Measurements from ENCODE around the gene AKT2. TPM values are rescaled to one million over a fixed set of nuclear protein-coding genes. Genes with fewer than 3 reads are reported as not detected.
A peak's percentile ranks its signal among the peaks of the same experiment; 100 is the strongest.

Gene AKT2
- total RNA-seq, 1 experiment from 2014 or later: 141 TPM

DNA sequence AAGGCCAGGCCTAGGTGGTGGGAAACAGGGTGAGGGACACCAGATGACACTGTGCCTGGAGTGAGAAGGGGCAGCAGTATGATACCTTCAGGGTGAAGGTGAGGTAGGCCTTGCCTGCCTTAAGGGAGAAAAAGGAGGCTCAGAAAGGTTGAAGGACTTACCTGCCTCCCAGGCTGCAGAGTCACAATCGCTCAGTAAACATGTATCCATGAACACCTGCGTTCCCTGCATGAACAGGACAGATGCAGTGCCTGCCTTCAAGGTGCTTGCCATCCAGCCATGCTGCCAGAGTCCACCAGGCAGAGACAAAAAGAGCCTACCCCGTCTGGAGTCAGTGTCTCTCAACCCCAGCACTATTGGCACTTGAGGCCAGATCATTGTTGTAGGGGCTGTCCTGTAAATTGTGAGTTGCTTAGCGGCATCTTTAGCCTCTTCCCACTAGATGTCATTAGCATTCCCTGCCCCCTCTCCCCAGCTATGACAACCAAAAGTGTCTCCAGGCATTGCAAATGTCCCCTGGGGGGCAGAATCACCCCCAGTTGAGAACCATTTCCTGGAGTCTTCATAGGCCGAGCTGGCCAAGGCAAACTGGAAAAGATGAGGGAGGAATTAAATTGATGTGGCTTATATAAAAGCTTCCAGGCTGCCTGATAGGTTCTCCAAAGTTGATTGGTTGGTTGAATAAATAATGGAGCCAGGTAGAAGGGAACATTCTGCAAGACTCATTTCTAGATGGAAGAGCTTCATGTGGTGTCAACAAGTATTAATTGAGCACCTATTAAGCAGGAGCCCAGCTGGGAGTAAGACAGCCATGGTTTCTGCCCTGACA, 92.2 kb downstream of the AKT2 start:
- Histone ChIP-seq H3K4me1 (ENCODE audit: control insufficient read depth in 1 of 2, insufficient read depth in 2 of 2, low read length in 2 of 2) (peaks cover 14 to 24% of the 10 kb centered on the region in 2 experiments), H3K9me3 (ENCODE audit: control insufficient read depth in 1 of 2, insufficient read depth in 1 of 2, low read depth in 1 of 2, low read length in 2 of 2) (no peaks in the 10 kb centered on the region), H3K9ac (ENCODE audit: low read length) (no peak overlapping the region), H3K27me3 (ENCODE audit: insufficient read depth, low read length) (no peaks in the 10 kb centered on the region), H3K9me2 (ENCODE audit: insufficient read depth) (no peaks in the 10 kb centered on the region), H4K20me1 (ENCODE audit: insufficient read depth) (no peaks in the 10 kb centered on the region), H3K36me3 (ENCODE audit: control insufficient read depth in 1 of 2, insufficient read depth in 2 of 2, low read length in 2 of 2) (no peaks in the 10 kb centered on the region), H3K4me3 (replicated peaks in 1 of 2; ENCODE audit: low read depth in 1 of 2, low read length in 2 of 2) (no peak overlapping the region), H3K79me2 (ENCODE audit: insufficient read depth, low read length) (no peaks in the 10 kb centered on the region), H3K27ac (ENCODE audit: low read depth, low read length) (no peak overlapping the region; the same call in 1 of the 2 replicates), H3K4me2 (ENCODE audit: low read length) (peak overlapping the region; percentile 80), H2AFZ (ENCODE audit: low read depth, low read length, poor library complexity, severe bottlenecking) (no peak overlapping the region)
- ATAC-seq: no peak
- DNase-seq (ENCODE audit: low read depth, low spot score): no peak
- no TSS peak for BruUV-seq (replicated peaks)
- CTCF ChIA-PET: no interaction called here
- intact Hi-C loops (cut with micrococcal nuclease): no loop called here
- RAD21 ChIA-PET (ENCODE audit: low non-redundant PET in 1 of 2, low total read pairs in 2 of 2, uncharacterized antibody in 2 of 2, unreplicated experiment in 2 of 2): no interaction called here
- TF ChIP-seq ELF1 (IDR thresholded peaks at IDR 0.05; ENCODE audit: borderline replicate concordance, low read depth): no peak
- POLR2A ChIA-PET: no interaction called here

DNA sequence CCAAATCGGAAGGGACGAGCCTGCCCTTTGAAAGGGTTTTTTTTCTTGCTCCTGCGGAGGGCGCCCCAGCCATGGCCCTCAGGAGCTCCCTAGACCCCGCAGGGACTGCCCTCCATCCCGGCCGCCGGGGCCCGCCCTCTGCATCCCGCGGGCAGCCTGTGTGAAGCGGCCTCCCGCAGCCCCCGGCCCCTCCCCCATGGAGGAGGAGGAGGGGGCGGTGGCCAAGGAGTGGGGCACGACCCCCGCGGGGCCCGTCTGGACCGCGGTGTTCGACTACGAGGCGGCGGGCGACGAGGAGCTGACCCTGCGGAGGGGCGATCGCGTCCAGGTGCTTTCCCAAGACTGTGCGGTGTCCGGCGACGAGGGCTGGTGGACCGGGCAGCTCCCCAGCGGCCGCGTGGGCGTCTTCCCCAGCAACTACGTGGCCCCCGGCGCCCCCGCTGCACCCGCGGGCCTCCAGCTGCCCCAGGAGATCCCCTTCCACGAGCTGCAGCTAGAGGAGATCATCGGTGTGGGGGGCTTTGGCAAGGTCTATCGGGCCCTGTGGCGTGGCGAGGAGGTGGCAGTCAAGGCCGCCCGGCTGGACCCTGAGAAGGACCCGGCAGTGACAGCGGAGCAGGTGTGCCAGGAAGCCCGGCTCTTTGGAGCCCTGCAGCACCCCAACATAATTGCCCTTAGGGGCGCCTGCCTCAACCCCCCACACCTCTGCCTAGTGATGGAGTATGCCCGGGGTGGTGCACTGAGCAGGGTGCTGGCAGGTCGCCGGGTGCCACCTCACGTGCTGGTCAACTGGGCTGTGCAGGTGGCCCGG, 93.1 kb downstream of the AKT2 start:
- H4K20me1 ChIP-seq (ENCODE audit: insufficient read depth): no peaks in the 10 kb centered on the region
- no peaks in the 10 kb centered on the region for H3K27me3 ChIP-seq (ENCODE audit: insufficient read depth, low read length)
- H2AFZ ChIP-seq (ENCODE audit: low read depth, low read length, poor library complexity, severe bottlenecking): no peak overlapping the region
- H3K9ac ChIP-seq (ENCODE audit: low read length): peak overlapping the region; percentile 53
- intact Hi-C loops (cut with micrococcal nuclease): no loop called here
- no peak for DNase-seq (ENCODE audit: low read depth, low spot score)
- peak overlapping the region; percentile 19; the same call in 1 of the 2 replicates for H3K27ac ChIP-seq (ENCODE audit: low read depth, low read length)
- no TSS peak for BruUV-seq (replicated peaks)
- no peaks in the 10 kb centered on the region for H3K9me3 ChIP-seq (ENCODE audit: control insufficient read depth in 1 of 2, insufficient read depth in 1 of 2, low read depth in 1 of 2, low read length in 2 of 2)
- no peaks in the 10 kb centered on the region for H3K79me2 ChIP-seq (ENCODE audit: insufficient read depth, low read length)
- peak overlapping the region; percentile 80 for H3K4me2 ChIP-seq (ENCODE audit: low read length)
- H3K36me3 ChIP-seq (ENCODE audit: control insufficient read depth in 1 of 2, insufficient read depth in 2 of 2, low read length in 2 of 2): no peaks in the 10 kb centered on the region
- TF ChIP-seq, protein P1, sequence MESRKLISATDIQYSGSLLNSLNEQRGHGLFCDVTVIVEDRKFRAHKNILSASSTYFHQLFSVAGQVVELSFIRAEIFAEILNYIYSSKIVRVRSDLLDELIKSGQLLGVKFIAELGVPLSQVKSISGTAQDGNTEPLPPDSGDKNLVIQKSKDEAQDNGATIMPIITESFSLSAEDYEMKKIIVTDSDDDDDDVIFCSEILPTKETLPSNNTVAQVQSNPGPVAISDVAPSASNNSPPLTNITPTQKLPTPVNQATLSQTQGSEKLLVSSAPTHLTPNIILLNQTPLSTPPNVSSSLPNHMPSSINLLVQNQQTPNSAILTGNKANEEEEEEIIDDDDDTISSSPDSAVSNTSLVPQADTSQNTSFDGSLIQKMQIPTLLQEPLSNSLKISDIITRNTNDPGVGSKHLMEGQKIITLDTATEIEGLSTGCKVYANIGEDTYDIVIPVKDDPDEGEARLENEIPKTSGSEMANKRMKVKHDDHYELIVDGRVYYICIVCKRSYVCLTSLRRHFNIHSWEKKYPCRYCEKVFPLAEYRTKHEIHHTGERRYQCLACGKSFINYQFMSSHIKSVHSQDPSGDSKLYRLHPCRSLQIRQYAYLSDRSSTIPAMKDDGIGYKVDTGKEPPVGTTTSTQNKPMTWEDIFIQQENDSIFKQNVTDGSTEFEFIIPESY (IDR thresholded peaks at IDR 0.05; ENCODE audit: extremely low read depth, insufficient replicate concordance, low read length): no peak
- TF ChIP-seq RAD21 (IDR thresholded peaks at IDR 0.05; ENCODE audit: low read depth): peak; percentile 35
- TF ChIP-seq, protein P2, sequence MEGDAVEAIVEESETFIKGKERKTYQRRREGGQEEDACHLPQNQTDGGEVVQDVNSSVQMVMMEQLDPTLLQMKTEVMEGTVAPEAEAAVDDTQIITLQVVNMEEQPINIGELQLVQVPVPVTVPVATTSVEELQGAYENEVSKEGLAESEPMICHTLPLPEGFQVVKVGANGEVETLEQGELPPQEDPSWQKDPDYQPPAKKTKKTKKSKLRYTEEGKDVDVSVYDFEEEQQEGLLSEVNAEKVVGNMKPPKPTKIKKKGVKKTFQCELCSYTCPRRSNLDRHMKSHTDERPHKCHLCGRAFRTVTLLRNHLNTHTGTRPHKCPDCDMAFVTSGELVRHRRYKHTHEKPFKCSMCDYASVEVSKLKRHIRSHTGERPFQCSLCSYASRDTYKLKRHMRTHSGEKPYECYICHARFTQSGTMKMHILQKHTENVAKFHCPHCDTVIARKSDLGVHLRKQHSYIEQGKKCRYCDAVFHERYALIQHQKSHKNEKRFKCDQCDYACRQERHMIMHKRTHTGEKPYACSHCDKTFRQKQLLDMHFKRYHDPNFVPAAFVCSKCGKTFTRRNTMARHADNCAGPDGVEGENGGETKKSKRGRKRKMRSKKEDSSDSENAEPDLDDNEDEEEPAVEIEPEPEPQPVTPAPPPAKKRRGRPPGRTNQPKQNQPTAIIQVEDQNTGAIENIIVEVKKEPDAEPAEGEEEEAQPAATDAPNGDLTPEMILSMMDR (IDR thresholded peaks at IDR 0.05 in 2 of 3, conservative IDR thresholded peaks at IDR 0.05 in 1 of 3; ENCODE audit: borderline replicate concordance in 1 of 3, insufficient read depth in 1 of 3, low read depth in 2 of 3, low read length in 2 of 3): peak in 2 of 3 experiments; percentile 5 to 7; a peak in 1 of 6 replicates
- peak; percentile 26 for TF ChIP-seq TCF7L2 (IDR thresholded peaks at IDR 0.05; ENCODE audit: borderline replicate concordance, extremely low read depth, insufficient read depth, insufficient read length)
- ChIA-PET RAD21 (ENCODE audit: low non-redundant PET in 1 of 2, low total read pairs in 2 of 2, uncharacterized antibody in 2 of 2, unreplicated experiment in 2 of 2) (interaction anchor here in 1 of 2 experiments (0.6 kb wide), 1 partner anchor 40 kb away, joined by 5 read pairs; no protein-coding TSS in a partner anchor), POLR2A (no interaction called here), CTCF (interaction anchor here (0.6 to 2.3 kb wide), 3 partner anchors 25 to 28 kb away, joined by 4 to 8 read pairs (median 4); no protein-coding TSS in a partner anchor)
- no peaks in the 10 kb centered on the region for H3K9me2 ChIP-seq (ENCODE audit: insufficient read depth)
- peak overlapping the region; percentile 80 to 92 for H3K4me3 ChIP-seq (replicated peaks in 1 of 2; ENCODE audit: low read depth in 1 of 2, low read length in 2 of 2)
- H3K4me1 ChIP-seq (ENCODE audit: control insufficient read depth in 1 of 2, insufficient read depth in 2 of 2, low read length in 2 of 2): peaks cover 14 to 24% of the 10 kb centered on the region in 2 experiments
- peak; percentile 58 for ATAC-seq
